OCI-LY7 (cell line): ENCODE measurements around the gene MAGEA2B. TPM values are rescaled to one million over a fixed set of nuclear protein-coding genes. Genes with fewer than 3 reads are reported as not detected.
"Not testable (repeated sequence)": the region's sequence is repeated elsewhere in the genome, so short reads cannot be mapped to it uniquely, and the experiment has no call there.

ENCODE experiments used
- BruUV-seq: library from RNA; stranded (reverse); fragments of 400-500 nt; replicated peaks from 2 replicates; lab custom pipeline; 2021; lab: Mats Ljungman, UMichigan
- CTCF ChIA-PET: fragments of 300-600 bp; sonication (Branson Sonifier 250); formaldehyde crosslinking; loops from one replicate; lab custom pipeline; 2022; ENCODE audit warnings: antibody characterized with exemption; ENCODE audit not compliant: unreplicated experiment; lab: Charles Lee
- POLR2A ChIA-PET: fragments of 300-600 bp; sonication (Branson Sonifier 250); formaldehyde crosslinking; loops from one replicate; lab custom pipeline; 2022; ENCODE audit warnings: antibody characterized with exemption; lab: Charles Lee
- DNase-seq: peaks from one replicate; pipeline ENCODE4 v3.0.0-alpha.2; 2015; ENCODE audit warnings: low spot score
- H2AFZ ChIP-seq: fragments of 200-600 bp; sonication (generic), shearing (Covaris generic); 2 replicates; pipeline ENCODE4 v1.6.1; 2014; ENCODE audit warnings: mild to moderate bottlenecking, antibody characterized with exemption, low read length, moderate library complexity
- H3K27ac ChIP-seq: fragments of 200-600 bp; sonication (generic); 2 replicates; pipeline ENCODE4 v1.5.1; 2014; ENCODE audit warnings: mixed run types, low read depth, mild to moderate bottlenecking, moderate library complexity, low read length, inconsistent platforms; ENCODE audit not compliant: poor library complexity, severe bottlenecking
- H3K36me3 ChIP-seq: fragments of 200-600 bp; sonication (generic); 2 replicates; pipeline ENCODE4 v1.6.1; 2014; ENCODE audit warnings: mild to moderate bottlenecking, antibody characterized with exemption, low read length, moderate library complexity, mixed read lengths; ENCODE audit not compliant: insufficient read depth
- H3K4me1 ChIP-seq: fragments of 200-600 bp; sonication (generic); 2 replicates; pipeline ENCODE4 v1.5.1; 2014; ENCODE audit warnings: mild to moderate bottlenecking, low read length; ENCODE audit not compliant: insufficient read depth, poor library complexity, severe bottlenecking
- H3K4me2 ChIP-seq: fragments of 200-600 bp; sonication (generic); 2 replicates; pipeline ENCODE4 v1.6.1; 2014; ENCODE audit warnings: mild to moderate bottlenecking, low read length
- H3K4me3 ChIP-seq: fragments of 200-600 bp; sonication (generic); 2 replicates; pipeline ENCODE4 v1.5.1; 2014; ENCODE audit warnings: mild to moderate bottlenecking, low read depth, low read length; ENCODE audit not compliant: poor library complexity, severe bottlenecking
- H3K79me2 ChIP-seq: fragments of 200-600 bp; sonication (generic); 2 replicates; pipeline ENCODE4 v1.6.1; 2016; ENCODE audit warnings: low read depth, mild to moderate bottlenecking, low read length, moderate library complexity, mixed read lengths; ENCODE audit not compliant: insufficient read depth
- H3K9me2 ChIP-seq: fragments of 200-600 bp; sonication (generic); 2 replicates; pipeline ENCODE4 v1.6.1; 2016; ENCODE audit warnings: mild to moderate bottlenecking, low read length, mixed read lengths; ENCODE audit not compliant: insufficient read depth
- H3K9me3 ChIP-seq: fragments of 200-600 bp; sonication (generic); 2 replicates; pipeline ENCODE4 v1.6.1; 2014; ENCODE audit warnings: mild to moderate bottlenecking, mixed run types, low read length, mixed read lengths
- H4K20me1 ChIP-seq: fragments of 200-600 bp; sonication (generic); 2 replicates; pipeline ENCODE4 v1.6.1; 2014; ENCODE audit warnings: mild to moderate bottlenecking, antibody characterized with exemption, low read length, moderate library complexity, mixed read lengths; ENCODE audit not compliant: insufficient read depth
- intact Hi-C: fragments of 100-400 bp; cut with micrococcal nuclease; formaldehyde crosslinking; loops from one replicate; pipeline ENCODE4 v1.10.0; 2022; ENCODE audit not compliant: unreplicated experiment
- total RNA-seq, 2 experiments: library from RNA; depleted of rRNA in 1 of 2; stranded (reverse); fragments of >200 nt in 1 of 2; shearing (Covaris generic) in 1 of 2; gene quantifications; 2 replicates each; pipeline ENCODE4 v1.2.3, GENCODE V29; 2014 to 2022

Gene MAGEA2B
- total RNA-seq, 2 experiments from 2014 or later = not detected

- intact Hi-C loops = not testable (repeated sequence)
Observed at GRCh38 chrX:152697952-152698931, 16.2 kb upstream of the MAGEA2B start, which contains the start of gene MAGEA3. TSS of gene MAGEA3 (plus strand) at chrX:152698794. CDS start at chrX:152700833, 2,039 bp downstream.

DNA sequence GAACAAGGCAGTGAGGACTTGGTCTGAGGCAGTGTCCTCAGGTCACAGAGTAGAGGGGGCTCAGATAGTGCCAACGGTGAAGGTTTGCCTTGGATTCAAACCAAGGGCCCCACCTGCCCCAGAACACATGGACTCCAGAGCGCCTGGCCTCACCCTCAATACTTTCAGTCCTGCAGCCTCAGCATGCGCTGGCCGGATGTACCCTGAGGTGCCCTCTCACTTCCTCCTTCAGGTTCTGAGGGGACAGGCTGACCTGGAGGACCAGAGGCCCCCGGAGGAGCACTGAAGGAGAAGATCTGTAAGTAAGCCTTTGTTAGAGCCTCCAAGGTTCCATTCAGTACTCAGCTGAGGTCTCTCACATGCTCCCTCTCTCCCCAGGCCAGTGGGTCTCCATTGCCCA lies 14.0 kb upstream of the MAGEA2B start:
- H2AFZ ChIP-seq, CTCF ChIA-PET, intact Hi-C loops, H4K20me1 ChIP-seq, BruUV-seq, H3K9me3 ChIP-seq, H3K27ac ChIP-seq, H3K79me2 ChIP-seq, POLR2A ChIA-PET, H3K4me2 ChIP-seq, DNase-seq, H3K4me3 ChIP-seq, H3K4me1 ChIP-seq, H3K36me3 ChIP-seq, H3K9me2 ChIP-seq: not testable (repeated sequence)

More at GRCh38 chrX:152697952-152698931, 16.2 kb upstream of the MAGEA2B start, which contains the start of gene MAGEA3:
- CTCF ChIA-PET, H3K79me2 ChIP-seq, H3K36me3 ChIP-seq, DNase-seq, BruUV-seq, H3K4me3 ChIP-seq, H4K20me1 ChIP-seq, H3K4me2 ChIP-seq, H3K4me1 ChIP-seq, H2AFZ ChIP-seq, POLR2A ChIA-PET, H3K9me3 ChIP-seq, H3K9me2 ChIP-seq, H3K27ac ChIP-seq: not testable (repeated sequence)

DNA sequence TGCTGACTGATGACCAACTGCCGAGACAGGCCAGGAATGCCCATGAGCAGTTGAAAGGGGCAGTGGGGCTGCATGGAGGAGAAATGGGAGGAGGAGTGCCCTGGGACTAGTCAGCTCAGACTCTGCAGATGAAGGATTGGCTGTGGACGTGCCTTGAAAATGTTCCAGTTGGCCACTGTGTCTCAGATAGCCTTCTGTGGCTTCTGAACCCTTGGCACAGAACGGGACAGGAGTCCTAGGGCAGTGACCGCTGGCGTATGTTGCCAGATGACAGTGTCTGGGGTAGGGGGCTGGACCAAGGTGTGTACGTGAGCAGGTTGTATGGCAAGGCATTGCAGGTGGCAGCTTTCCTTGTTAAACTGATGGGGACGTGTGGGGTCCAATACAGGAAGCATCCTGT lies 7.9 kb upstream of the MAGEA2B start:
- H3K27ac ChIP-seq, DNase-seq, H3K9me3 ChIP-seq, H3K9me2 ChIP-seq, H2AFZ ChIP-seq, intact Hi-C loops, CTCF ChIA-PET, H3K4me1 ChIP-seq, H3K4me2 ChIP-seq, BruUV-seq, H3K4me3 ChIP-seq, H4K20me1 ChIP-seq, POLR2A ChIA-PET, H3K36me3 ChIP-seq, H3K79me2 ChIP-seq: not testable (repeated sequence)

DNA sequence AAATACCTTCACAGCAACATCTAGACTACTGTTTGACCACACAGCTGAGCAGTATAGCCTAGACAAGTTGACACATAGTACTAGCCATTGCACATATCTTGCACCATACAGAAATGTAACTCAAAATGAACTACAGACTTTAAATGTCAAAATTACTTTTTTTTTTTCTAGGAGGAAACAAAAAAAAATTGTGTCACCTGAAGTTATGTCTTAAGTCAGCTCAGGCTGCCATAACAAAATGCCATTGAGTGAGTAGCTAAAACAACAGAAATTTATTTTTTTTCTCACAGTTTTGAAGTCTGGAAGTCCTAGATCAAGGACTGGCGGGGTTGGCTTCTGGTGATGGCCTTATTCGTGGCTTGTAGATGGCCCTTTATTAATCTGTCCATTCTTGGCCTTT lies 5.3 kb upstream of the MAGEA2B start, which contains the start of gene CSAG2:
CSAG2 (minus strand) TSS at position 101 of the 400 bp plus-strand sequence. CDS start 161 bp downstream, outside the sequence.
- DNase-seq, BruUV-seq, H4K20me1 ChIP-seq, CTCF ChIA-PET, H3K4me1 ChIP-seq, H3K36me3 ChIP-seq, H3K4me3 ChIP-seq, H3K4me2 ChIP-seq, POLR2A ChIA-PET, H2AFZ ChIP-seq, H3K27ac ChIP-seq, intact Hi-C loops, H3K9me3 ChIP-seq, H3K79me2 ChIP-seq, H3K9me2 ChIP-seq: not testable (repeated sequence)

- H3K4me3 ChIP-seq, H3K9me2 ChIP-seq, DNase-seq, H2AFZ ChIP-seq, H3K4me1 ChIP-seq, H3K4me2 ChIP-seq, H3K27ac ChIP-seq, POLR2A ChIA-PET, BruUV-seq, CTCF ChIA-PET, H3K79me2 ChIP-seq, H3K36me3 ChIP-seq, H4K20me1 ChIP-seq, intact Hi-C loops, H3K9me3 ChIP-seq: not testable (repeated sequence)
Observed at GRCh38 chrX:152713195-152713594, 1.2 kb upstream of the MAGEA2B start.
